DND-41 (cell line): ENCODE data around the gene CD22.

ENCODE experiments used
- ATAC-seq: fragments of 200-7000 bp; cut with Tn5 transposase; 3 replicates; pipeline ENCODE4 v1.9.1; 2021; ENCODE audit warnings: low read depth; ENCODE audit not compliant: insufficient read depth
- DNase-seq: peaks from one replicate; pipeline ENCODE4 v3.0.0-alpha.2; 2020
- H2AFZ ChIP-seq: 2 replicates; pipeline ENCODE4 v1.6.0; 2012; ENCODE audit warnings: low read depth, low read length
- H3K27ac ChIP-seq: 2 replicates; pipeline ENCODE4 v1.5.1; 2012; ENCODE audit warnings: low read length, inconsistent platforms
- H3K27me3 ChIP-seq: fragments of 200-600 bp; sonication (generic); 2 replicates; pipeline ENCODE4 v1.6.0; 2012; ENCODE audit warnings: low read length, mild to moderate bottlenecking, inconsistent platforms; ENCODE audit not compliant: insufficient read depth, poor library complexity
- H3K36me3 ChIP-seq: 2 replicates; pipeline ENCODE4 v1.5.1; 2012; ENCODE audit warnings: low read length, inconsistent platforms; ENCODE audit not compliant: insufficient read depth
- H3K4me1 ChIP-seq: 2 replicates; pipeline ENCODE4 v1.5.1; 2012; ENCODE audit warnings: mild to moderate bottlenecking, low read length; ENCODE audit not compliant: insufficient read depth
- H3K4me2 ChIP-seq: 2 replicates; pipeline ENCODE4 v1.6.0; 2012; ENCODE audit warnings: mild to moderate bottlenecking, moderate library complexity, low read length, inconsistent platforms; ENCODE audit not compliant: insufficient read depth
- H3K4me3 ChIP-seq, 2 experiments: fragments of 200-600 bp in 1 of 2; shearing (Covaris generic) in 1 of 2; 2 replicates each; pipeline ENCODE4 v1.5.1; 2012 to 2016; ENCODE audit warnings: inconsistent platforms in 2 of 2, low read length in 2 of 2, mild to moderate bottlenecking in 2 of 2, low read depth in 1 of 2, moderate library complexity in 1 of 2
- H3K79me2 ChIP-seq: 2 replicates; pipeline ENCODE4 v1.6.0; 2012; ENCODE audit warnings: low read length, inconsistent platforms; ENCODE audit not compliant: insufficient read depth
- H3K9ac ChIP-seq: 2 replicates; pipeline ENCODE4 v1.6.0; 2012; ENCODE audit warnings: low read depth, mild to moderate bottlenecking, inconsistent platforms, low read length, moderate library complexity
- H3K9me3 ChIP-seq: 2 replicates; pipeline ENCODE4 v1.5.1; 2012; ENCODE audit warnings: low read length, moderate library complexity, mild to moderate bottlenecking, inconsistent platforms; ENCODE audit not compliant: insufficient read depth, severe bottlenecking
- H4K20me1 ChIP-seq: 2 replicates; pipeline ENCODE4 v1.6.0; 2012; ENCODE audit warnings: low read length; ENCODE audit not compliant: insufficient read depth
- CTCF ChIP-seq: IDR thresholded peaks from 2 replicates; pipeline ENCODE4 v1.5.1; 2012; ENCODE audit warnings: borderline replicate concordance, low read length, moderate library complexity, mild to moderate bottlenecking; ENCODE audit not compliant: poor library complexity, severe bottlenecking; ENCODE audit errors: extremely low read depth
- EZH2 ChIP-seq: IDR thresholded peaks from 3 replicates; pipeline ENCODE4 v1.6.1; 2012; ENCODE audit warnings: borderline replicate concordance, low read depth, mild to moderate bottlenecking, moderate library complexity, low read length, inconsistent platforms; ENCODE audit not compliant: severe bottlenecking

CD22 gene

GRCh38 chr19:35293363-35293739 is 35.6 kb upstream of the CD22 start:
- Histone ChIP-seq H3K27ac (no peak overlapping the region), H3K79me2 (no peaks in the 10 kb centered on the region), H4K20me1 (peaks cover 16% of the 10 kb centered on the region), H2AFZ (no peak overlapping the region), H3K27me3 (no peaks in the 10 kb centered on the region), H3K9me3 (no peaks in the 10 kb centered on the region), H3K36me3 (no peaks in the 10 kb centered on the region), H3K4me1 (no peaks in the 10 kb centered on the region), H3K9ac (no peak overlapping the region), H3K4me3 (no peak overlapping the region), H3K4me2 (no peak overlapping the region)
- TF ChIP-seq CTCF (no peak), EZH2 (no peak)
- ATAC-seq (no peak), DNase-seq (no peak)

GRCh38 chr19:35293808-35294207 is 35.2 kb upstream of the CD22 start:
- Histone ChIP-seq H3K27me3 (no peaks in the 10 kb centered on the region), H3K36me3 (no peaks in the 10 kb centered on the region), H3K9me3 (no peaks in the 10 kb centered on the region), H4K20me1 (peaks cover 19% of the 10 kb centered on the region), H3K79me2 (no peaks in the 10 kb centered on the region), H3K4me1 (no peaks in the 10 kb centered on the region), H2AFZ (no peak overlapping the region), H3K4me3 (no peak overlapping the region), H3K27ac (no peak overlapping the region), H3K4me2 (no peak overlapping the region), H3K9ac (no peak overlapping the region)
- ATAC-seq, result no peak
- DNase-seq, result no peak
- TF ChIP-seq CTCF, result no peak
- TF ChIP-seq EZH2, result no peak

GRCh38 chr19:35294328-35294727 is 34.7 kb upstream of the CD22 start:
- H3K9ac ChIP-seq, result no peak overlapping the region
- no peak overlapping the region for H3K4me3 ChIP-seq
- no peaks in the 10 kb centered on the region for H3K4me1 ChIP-seq
- peaks cover 19% of the 10 kb centered on the region for H4K20me1 ChIP-seq
- no peak for DNase-seq
- TF ChIP-seq EZH2 (no peak), CTCF (no peak)
- H3K36me3 ChIP-seq, result no peaks in the 10 kb centered on the region
- H3K4me2 ChIP-seq, result no peak overlapping the region
- ATAC-seq, result no peak
- no peaks in the 10 kb centered on the region for H3K27me3 ChIP-seq
- H3K9me3 ChIP-seq, result no peaks in the 10 kb centered on the region
- no peak overlapping the region for H2AFZ ChIP-seq
- no peaks in the 10 kb centered on the region for H3K79me2 ChIP-seq
- H3K27ac ChIP-seq, result no peak overlapping the region
